MM.1S (cell line): ENCODE measurements around the gene KCNC1.

Experiments
- DNase-seq: peaks from one replicate; pipeline ENCODE4 v3.0.0-alpha.2; 2015
- H2AFZ ChIP-seq: fragments of 300-600 bp; sonication (generic); 2 replicates; pipeline ENCODE4 v1.6.0; 2016; ENCODE audit warnings: antibody characterized with exemption, low read length
- H3F3A ChIP-seq: fragments of 300-600 bp; sonication (generic); 2 replicates; pipeline ENCODE4 v1.6.1; 2016; ENCODE audit warnings: mild to moderate bottlenecking, antibody characterized with exemption, low read length, moderate library complexity, mixed read lengths; ENCODE audit not compliant: insufficient read depth
- H3K27ac ChIP-seq: fragments of 300-600 bp; sonication (generic); 2 replicates; pipeline ENCODE4 v1.5.1; 2016; ENCODE audit warnings: mild to moderate bottlenecking, low read length
- H3K27me3 ChIP-seq: fragments of 300-600 bp; sonication (generic); replicated peaks from 2 replicates; pipeline ENCODE4 v1.6.0; 2016; ENCODE audit warnings: low read length; ENCODE audit not compliant: insufficient read depth
- H3K36me3 ChIP-seq: fragments of 300-600 bp; sonication (generic); replicated peaks from 2 replicates; pipeline ENCODE4 v1.6.1; 2016; ENCODE audit warnings: mild to moderate bottlenecking, low read length, mixed read lengths; ENCODE audit not compliant: insufficient read depth
- H3K4me1 ChIP-seq: fragments of 300-600 bp; sonication (generic); 2 replicates; pipeline ENCODE4 v1.6.1; 2016; ENCODE audit warnings: low read length, mixed read lengths
- H3K4me2 ChIP-seq: fragments of 300-600 bp; sonication (generic); 2 replicates; pipeline ENCODE4 v1.6.0; 2016; ENCODE audit warnings: low read depth, low read length
- H3K4me3 ChIP-seq: fragments of 300-600 bp; sonication (generic); 2 replicates; pipeline ENCODE4 v1.5.1; 2016; ENCODE audit warnings: low read length, mixed read lengths
- H3K79me2 ChIP-seq: fragments of 300-600 bp; sonication (generic); 2 replicates; pipeline ENCODE4 v1.6.1; 2016; ENCODE audit warnings: mixed run types, low read length, mixed read lengths
- H3K9ac ChIP-seq: fragments of 300-600 bp; sonication (generic); 2 replicates; pipeline ENCODE4 v1.6.1; 2016; ENCODE audit warnings: low read length, mixed read lengths
- H3K9me2 ChIP-seq: fragments of 300-600 bp; sonication (generic); replicated peaks from 2 replicates; pipeline ENCODE4 v1.6.1; 2016; ENCODE audit warnings: mild to moderate bottlenecking, low read length, mixed read lengths; ENCODE audit not compliant: insufficient read depth
- H3K9me3 ChIP-seq: fragments of 300-600 bp; sonication (generic); replicated peaks from 2 replicates; pipeline ENCODE4 v1.6.1; 2016; ENCODE audit warnings: mild to moderate bottlenecking, low read length, mixed read lengths; ENCODE audit not compliant: insufficient read depth
- H4K20me1 ChIP-seq: fragments of 300-600 bp; sonication (generic); 2 replicates; pipeline ENCODE4 v1.6.1; 2016; ENCODE audit warnings: mild to moderate bottlenecking, low read length, moderate library complexity, mixed read lengths; ENCODE audit not compliant: insufficient read depth
- EZH2 ChIP-seq: fragments of 300-600 bp; sonication (generic); optimal IDR thresholded peaks from 2 replicates; pipeline ENCODE3; 2017; ENCODE audit warnings: low read depth, mild to moderate bottlenecking, antibody characterized with exemption, low read length, mixed read lengths
- EZH2phosphoT487 ChIP-seq: fragments of 300-600 bp; sonication (generic); IDR thresholded peaks from 2 replicates; pipeline ENCODE4 v1.6.1; 2018; ENCODE audit warnings: antibody characterized with exemption, low read length
- TF ChIP-seq, protein P1 (sequence below): fragments of 300-600 bp; sonication (generic); IDR thresholded peaks from 2 replicates; pipeline ENCODE4 v1.5.1; 2016; ENCODE audit warnings: antibody characterized with exemption, low read length, mixed read lengths

Gene KCNC1

DNA sequence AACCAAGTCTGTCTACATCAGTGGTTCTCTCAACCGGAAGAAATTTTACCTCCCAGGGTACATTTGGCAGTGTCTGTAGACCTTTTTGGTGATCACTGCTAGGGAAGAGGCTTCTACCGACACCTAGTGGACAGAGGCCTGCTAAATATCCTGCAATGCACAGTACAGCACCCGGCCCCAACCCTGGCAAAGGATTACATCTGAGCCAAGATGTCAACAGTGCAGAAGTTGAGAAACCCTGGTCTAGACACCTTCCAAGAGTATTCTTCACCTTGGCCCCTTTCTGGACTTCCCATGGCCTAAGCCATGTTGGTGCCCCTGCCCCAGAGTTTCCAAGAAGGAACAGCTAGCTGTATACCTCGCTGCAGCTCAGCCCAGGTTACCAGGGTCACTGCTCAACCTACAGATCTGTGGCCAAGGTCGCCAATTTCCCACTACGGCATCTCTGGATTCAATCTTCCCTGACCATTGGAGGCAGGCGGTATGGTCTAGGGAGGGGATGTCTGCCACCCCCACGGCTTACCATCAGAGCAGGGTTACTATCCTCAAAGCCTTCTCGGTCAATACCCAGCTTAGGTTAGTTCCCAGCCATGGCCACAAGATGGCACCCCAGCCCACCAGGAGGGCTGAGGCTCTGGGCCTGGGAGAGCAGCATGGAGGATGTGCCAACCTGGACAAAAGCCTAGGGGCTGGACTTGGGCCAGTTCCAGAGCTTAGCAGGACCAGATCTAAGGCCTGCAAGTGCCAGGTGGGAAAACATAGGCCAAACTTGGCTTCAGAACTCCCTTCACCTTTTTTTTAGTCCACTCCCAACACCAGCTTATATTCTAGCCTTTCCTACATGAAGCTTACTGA is 3.7 kb upstream of the KCNC1 start:
- no peaks in the 10 kb centered on the region for H4K20me1 ChIP-seq
- DNase-seq, result peak; percentile 61
- no peaks in the 10 kb centered on the region for H3K9me2 ChIP-seq
- no peak overlapping the region for H3K4me2 ChIP-seq
- no peaks in the 10 kb centered on the region for H3K9me3 ChIP-seq
- no peaks in the 10 kb centered on the region for H3K36me3 ChIP-seq
- no peaks in the 10 kb centered on the region for H3K79me2 ChIP-seq
- H3K4me1 ChIP-seq, result no peaks in the 10 kb centered on the region
- H3K9ac ChIP-seq, result no peak overlapping the region
- H3F3A ChIP-seq, result no peaks in the 10 kb centered on the region
- H3K27me3 ChIP-seq, result peaks cover 13% of the 10 kb centered on the region
- H2AFZ ChIP-seq, result no peak overlapping the region
- no peak for TF ChIP-seq EZH2phosphoT487
- TF ChIP-seq, protein P1, sequence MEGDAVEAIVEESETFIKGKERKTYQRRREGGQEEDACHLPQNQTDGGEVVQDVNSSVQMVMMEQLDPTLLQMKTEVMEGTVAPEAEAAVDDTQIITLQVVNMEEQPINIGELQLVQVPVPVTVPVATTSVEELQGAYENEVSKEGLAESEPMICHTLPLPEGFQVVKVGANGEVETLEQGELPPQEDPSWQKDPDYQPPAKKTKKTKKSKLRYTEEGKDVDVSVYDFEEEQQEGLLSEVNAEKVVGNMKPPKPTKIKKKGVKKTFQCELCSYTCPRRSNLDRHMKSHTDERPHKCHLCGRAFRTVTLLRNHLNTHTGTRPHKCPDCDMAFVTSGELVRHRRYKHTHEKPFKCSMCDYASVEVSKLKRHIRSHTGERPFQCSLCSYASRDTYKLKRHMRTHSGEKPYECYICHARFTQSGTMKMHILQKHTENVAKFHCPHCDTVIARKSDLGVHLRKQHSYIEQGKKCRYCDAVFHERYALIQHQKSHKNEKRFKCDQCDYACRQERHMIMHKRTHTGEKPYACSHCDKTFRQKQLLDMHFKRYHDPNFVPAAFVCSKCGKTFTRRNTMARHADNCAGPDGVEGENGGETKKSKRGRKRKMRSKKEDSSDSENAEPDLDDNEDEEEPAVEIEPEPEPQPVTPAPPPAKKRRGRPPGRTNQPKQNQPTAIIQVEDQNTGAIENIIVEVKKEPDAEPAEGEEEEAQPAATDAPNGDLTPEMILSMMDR, result peak; percentile 83
- no peak overlapping the region for H3K4me3 ChIP-seq
- no peak overlapping the region for H3K27ac ChIP-seq

DNA sequence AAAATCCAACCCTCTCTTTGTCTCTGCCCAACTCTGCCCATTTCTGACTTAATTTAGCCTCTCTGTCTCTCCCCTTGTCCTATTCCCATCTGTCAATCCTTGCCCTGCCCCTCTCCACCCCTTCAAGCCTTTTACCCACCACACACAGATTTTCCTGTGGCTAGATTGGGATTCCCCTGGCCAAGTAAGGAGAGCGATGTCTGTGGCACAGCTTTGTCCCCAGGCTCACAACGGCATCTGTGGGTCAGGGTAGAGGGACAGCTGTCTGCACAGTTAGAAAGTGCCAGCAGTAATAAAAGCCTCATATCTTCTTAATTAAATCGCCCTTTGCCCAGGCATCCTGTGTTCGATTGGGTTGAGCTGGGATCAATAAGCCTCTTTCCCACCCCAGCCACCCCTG is 1.3 kb upstream of the KCNC1 start:
- Histone ChIP-seq H2AFZ (no peak overlapping the region), H4K20me1 (no peaks in the 10 kb centered on the region), H3K9me2 (no peaks in the 10 kb centered on the region), H3K36me3 (no peaks in the 10 kb centered on the region), H3K27me3 (peaks cover 21% of the 10 kb centered on the region), H3K4me1 (no peaks in the 10 kb centered on the region), H3K4me2 (no peak overlapping the region), H3K9me3 (no peaks in the 10 kb centered on the region), H3K27ac (no peak overlapping the region), H3K79me2 (no peaks in the 10 kb centered on the region), H3K4me3 (no peak overlapping the region), H3K9ac (no peak overlapping the region), H3F3A (no peaks in the 10 kb centered on the region)
- TF ChIP-seq EZH2 (no peak), EZH2phosphoT487 (no peak)
- TF ChIP-seq, protein P1, result no peak
- no peak for DNase-seq

DNA sequence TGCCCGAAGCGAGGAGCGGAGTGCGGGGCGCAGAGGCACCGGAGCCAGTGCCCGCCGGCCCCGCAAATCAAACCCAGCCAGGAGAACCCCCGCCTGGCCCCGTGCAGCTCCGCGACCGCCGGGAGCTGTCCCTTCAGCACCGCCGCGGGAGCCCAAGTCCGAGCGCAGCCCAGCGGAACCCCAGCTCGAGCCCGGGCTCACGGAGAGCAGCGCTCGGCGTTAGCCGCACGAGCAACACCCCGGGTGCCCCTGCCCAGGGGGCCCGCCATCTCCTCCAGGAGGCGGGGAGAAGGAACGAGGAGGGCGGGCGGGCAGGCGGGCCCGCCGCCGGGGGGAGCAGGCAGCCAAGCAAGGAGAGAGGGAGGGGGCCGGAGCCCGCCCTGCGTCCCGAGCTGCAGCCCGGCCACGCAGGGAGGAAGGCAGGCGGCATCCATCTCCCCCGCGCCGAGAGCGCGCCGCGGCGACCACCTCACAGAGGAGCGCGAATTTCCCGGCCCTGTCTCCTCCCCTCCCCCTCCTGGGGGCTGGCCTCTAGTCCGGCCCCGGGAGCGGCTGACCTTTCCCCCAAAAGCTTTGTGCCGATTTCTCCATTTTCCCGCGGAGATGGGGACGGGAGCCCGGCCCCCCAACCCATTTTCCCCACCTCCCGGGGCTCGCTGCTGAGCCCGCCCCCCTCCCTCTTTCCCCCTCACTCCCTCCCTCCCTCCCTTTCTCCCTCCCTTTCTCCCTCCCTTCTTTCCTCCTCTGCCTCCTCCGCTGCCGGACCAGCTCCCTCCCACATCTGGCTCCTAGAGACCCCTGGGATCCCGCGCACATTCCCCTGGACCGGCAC is 621 bp downstream of the KCNC1 start:
- H3K9me2 ChIP-seq, result no peaks in the 10 kb centered on the region
- no peak overlapping the region for H3K9ac ChIP-seq
- no peaks in the 10 kb centered on the region for H3K9me3 ChIP-seq
- H3F3A ChIP-seq, result no peaks in the 10 kb centered on the region
- no peaks in the 10 kb centered on the region for H3K36me3 ChIP-seq
- peak overlapping the region; percentile 20; the same call in 1 of the 2 replicates for H3K4me3 ChIP-seq
- peak overlapping the region; percentile 45; the same call in 1 of the 2 replicates for H3K4me2 ChIP-seq
- H3K27ac ChIP-seq, result no peak overlapping the region
- TF ChIP-seq, protein P1, result no peak
- TF ChIP-seq EZH2phosphoT487 (no peak), EZH2 (no peak)
- no peaks in the 10 kb centered on the region for H3K4me1 ChIP-seq
- H3K27me3 ChIP-seq, result peaks cover 41% of the 10 kb centered on the region
- no peaks in the 10 kb centered on the region for H4K20me1 ChIP-seq
- DNase-seq, result peak; percentile 72
- no peaks in the 10 kb centered on the region for H3K79me2 ChIP-seq
- H2AFZ ChIP-seq, result no peak overlapping the region
